Subcutaneous abdominal adipose tissue (tissue), 5 donors: Measurements from ENCODE around the gene STAB2.

Experiments used
- H3K27ac ChIP-seq: one replicate; pipeline ENCODE4 v1.7.0; 2013; ENCODE audit warnings: low read depth, mild to moderate bottlenecking, inconsistent platforms, low read length, moderate library complexity
- H3K27me3 ChIP-seq, 5 donors: one replicate each; pipeline ENCODE4 v1.7.0; 2013; ENCODE audit warnings: low read length in 5 of 5, inconsistent platforms in 1 of 5; ENCODE audit not compliant: control insufficient read depth in 5 of 5, insufficient read depth in 4 of 5
- H3K36me3 ChIP-seq, 5 donors: one replicate each; pipeline ENCODE4 v1.7.0; 2013; ENCODE audit warnings: low read length in 5 of 5; ENCODE audit not compliant: control insufficient read depth in 5 of 5, insufficient read depth in 5 of 5
- H3K4me1 ChIP-seq, 5 donors: one replicate each; pipeline ENCODE4 v1.7.0; 2013; ENCODE audit warnings: low read length in 5 of 5, mild to moderate bottlenecking in 3 of 5, moderate library complexity in 1 of 5; ENCODE audit not compliant: control insufficient read depth in 5 of 5, insufficient read depth in 5 of 5
- H3K4me3 ChIP-seq, 5 donors: one replicate each; pipeline ENCODE4 v1.7.0; 2013; ENCODE audit warnings: low read length in 5 of 5, low read depth in 1 of 5
- H3K9ac ChIP-seq, 5 donors: one replicate each; pipeline ENCODE4 v1.7.0; 2013; ENCODE audit warnings: low read length in 5 of 5, mild to moderate bottlenecking in 4 of 5, moderate library complexity in 3 of 5
- H3K9me3 ChIP-seq, 5 donors: one replicate each; pipeline ENCODE4 v1.7.0; 2013; ENCODE audit warnings: low read length in 5 of 5; ENCODE audit not compliant: control insufficient read depth in 5 of 5
- donor health status: healthy.
- donor health status: healthy.
- donor health status: healthy.
- donor health status: healthy.
- donor health status: healthy.

The STAB2 gene

GRCh38 chr12:103556890-103557627 is 30.0 kb upstream of the STAB2 start:
- Histone ChIP-seq H3K4me3 (no peak overlapping the region), H3K27ac (no peak overlapping the region), H3K36me3 (no peaks in the 10 kb centered on the region), H3K9ac (no peak overlapping the region), H3K9me3 (no peaks in the 10 kb centered on the region), H3K27me3 (no peaks in the 10 kb centered on the region), H3K4me1 (peaks cover 0 to 3% (median 0%) of the 10 kb centered on the region in 5 donors)

GRCh38 chr12:103557628-103558010 is 29.5 kb upstream of the STAB2 start:
- Histone ChIP-seq H3K4me1 (peaks cover 0 to 3% (median 0%) of the 10 kb centered on the region in 5 donors), H3K36me3 (no peaks in the 10 kb centered on the region), H3K4me3 (no peak overlapping the region), H3K9me3 (no peaks in the 10 kb centered on the region), H3K9ac (no peak overlapping the region), H3K27ac (no peak overlapping the region), H3K27me3 (peaks cover 0 to under 1% (median 0%) of the 10 kb centered on the region in 5 donors)

- Histone ChIP-seq H3K4me1 (peaks cover 0 to 3% (median 0%) of the 10 kb centered on the region in 5 donors), H3K27ac (no peak overlapping the region), H3K36me3 (no peaks in the 10 kb centered on the region), H3K4me3 (no peak overlapping the region), H3K27me3 (peaks cover 0 to 5% (median 0%) of the 10 kb centered on the region in 5 donors), H3K9ac (no peak overlapping the region), H3K9me3 (peaks cover 0 to 9% (median 0%) of the 10 kb centered on the region in 5 donors)
Measured at GRCh38 chr12:103558879-103559278, 28.2 kb upstream of the STAB2 start.

GRCh38 chr12:103560604-103561101 is 26.4 kb upstream of the STAB2 start:
- H3K27ac ChIP-seq, result no peak overlapping the region
- no peaks in the 10 kb centered on the region for H3K36me3 ChIP-seq
- peaks cover 0 to 3% (median 0%) of the 10 kb centered on the region in 5 donors for H3K4me1 ChIP-seq
- no peak overlapping the region for H3K9ac ChIP-seq
- H3K9me3 ChIP-seq, result peaks cover 2 to 20% (median 7%) of the 10 kb centered on the region in 5 donors
- H3K27me3 ChIP-seq, result peaks cover 0 to 6% (median 0%) of the 10 kb centered on the region in 5 donors
- H3K4me3 ChIP-seq, result no peak overlapping the region

- no peak overlapping the region for H3K4me3 ChIP-seq
- H3K27ac ChIP-seq, result no peak overlapping the region
- no peaks in the 10 kb centered on the region for H3K36me3 ChIP-seq
- H3K27me3 ChIP-seq, result peaks cover 0 to 6% (median 0%) of the 10 kb centered on the region in 5 donors
- peaks cover 2 to 20% (median 10%) of the 10 kb centered on the region in 5 donors for H3K9me3 ChIP-seq
- H3K4me1 ChIP-seq, result peaks cover 0 to 3% (median 0%) of the 10 kb centered on the region in 5 donors
- no peak overlapping the region for H3K9ac ChIP-seq
Measured at GRCh38 chr12:103561174-103561573, 25.9 kb upstream of the STAB2 start.

- no peaks in the 10 kb centered on the region for H3K4me1 ChIP-seq
- H3K27ac ChIP-seq, result no peak overlapping the region
- no peaks in the 10 kb centered on the region for H3K36me3 ChIP-seq
- no peak overlapping the region for H3K9ac ChIP-seq
- peaks cover 0 to 6% (median 3%) of the 10 kb centered on the region in 5 donors for H3K27me3 ChIP-seq
- H3K9me3 ChIP-seq, result peaks cover 6 to 21% (median 14%) of the 10 kb centered on the region in 5 donors
- H3K4me3 ChIP-seq, result no peak overlapping the region
Measured at GRCh38 chr12:103566398-103566797, 20.7 kb upstream of the STAB2 start.

GRCh38 chr12:103569278-103569677 is 17.8 kb upstream of the STAB2 start:
- Histone ChIP-seq H3K27me3 (peaks cover 0 to 3% (median 0%) of the 10 kb centered on the region in 5 donors), H3K4me1 (no peaks in the 10 kb centered on the region), H3K36me3 (no peaks in the 10 kb centered on the region), H3K4me3 (no peak overlapping the region), H3K9me3 (peaks cover 6 to 16% (median 8%) of the 10 kb centered on the region in 5 donors), H3K9ac (no peak overlapping the region), H3K27ac (no peak overlapping the region)

GRCh38 chr12:103571286-103571685 is 15.8 kb upstream of the STAB2 start:
- Histone ChIP-seq H3K27me3 (peaks cover 0 to 3% (median 0%) of the 10 kb centered on the region in 5 donors), H3K4me1 (peaks cover 0 to 8% (median 4%) of the 10 kb centered on the region in 5 donors), H3K9me3 (peaks cover 0 to 6% (median 3%) of the 10 kb centered on the region in 5 donors), H3K27ac (no peak overlapping the region), H3K36me3 (no peaks in the 10 kb centered on the region), H3K4me3 (no peak overlapping the region), H3K9ac (no peak overlapping the region)

GRCh38 chr12:103572312-103573045 is 14.6 kb upstream of the STAB2 start:
- H3K36me3 ChIP-seq, result no peaks in the 10 kb centered on the region
- peaks cover 0 to 3% (median 0%) of the 10 kb centered on the region in 5 donors for H3K27me3 ChIP-seq
- no peak overlapping the region for H3K4me3 ChIP-seq
- peaks cover 0 to 8% (median 4%) of the 10 kb centered on the region in 5 donors for H3K4me1 ChIP-seq
- H3K27ac ChIP-seq, result no peak overlapping the region
- H3K9ac ChIP-seq, result no peak overlapping the region
- no peaks in the 10 kb centered on the region for H3K9me3 ChIP-seq

GRCh38 chr12:103573185-103573584 is 13.9 kb upstream of the STAB2 start:
- peaks cover 0 to 8% (median 4%) of the 10 kb centered on the region in 5 donors for H3K4me1 ChIP-seq
- peaks cover 0 to 3% (median 0%) of the 10 kb centered on the region in 5 donors for H3K27me3 ChIP-seq
- no peak overlapping the region for H3K4me3 ChIP-seq
- no peaks in the 10 kb centered on the region for H3K36me3 ChIP-seq
- H3K9me3 ChIP-seq, result no peaks in the 10 kb centered on the region
- no peak overlapping the region for H3K27ac ChIP-seq
- H3K9ac ChIP-seq, result no peak overlapping the region
